ENCODE data around the gene RPS21.

GRCh38 chr20:62430866-62431447, 44.1 kb downstream of the RPS21 start:
- TF ChIP-seq EGR1 (IDR thresholded peaks at IDR 0.05; ENCODE audit: borderline replicate concordance in 1 of 2, low read depth in 2 of 2, low read length in 2 of 2): no peak
- TF ChIP-seq SP1 (IDR thresholded peaks at IDR 0.05; ENCODE audit: low read depth, low read length): no peak
- no peak for TF ChIP-seq RAD21 (IDR thresholded peaks at IDR 0.05; ENCODE audit: insufficient read depth, low read depth, low read length)
- TF ChIP-seq, protein P1, sequence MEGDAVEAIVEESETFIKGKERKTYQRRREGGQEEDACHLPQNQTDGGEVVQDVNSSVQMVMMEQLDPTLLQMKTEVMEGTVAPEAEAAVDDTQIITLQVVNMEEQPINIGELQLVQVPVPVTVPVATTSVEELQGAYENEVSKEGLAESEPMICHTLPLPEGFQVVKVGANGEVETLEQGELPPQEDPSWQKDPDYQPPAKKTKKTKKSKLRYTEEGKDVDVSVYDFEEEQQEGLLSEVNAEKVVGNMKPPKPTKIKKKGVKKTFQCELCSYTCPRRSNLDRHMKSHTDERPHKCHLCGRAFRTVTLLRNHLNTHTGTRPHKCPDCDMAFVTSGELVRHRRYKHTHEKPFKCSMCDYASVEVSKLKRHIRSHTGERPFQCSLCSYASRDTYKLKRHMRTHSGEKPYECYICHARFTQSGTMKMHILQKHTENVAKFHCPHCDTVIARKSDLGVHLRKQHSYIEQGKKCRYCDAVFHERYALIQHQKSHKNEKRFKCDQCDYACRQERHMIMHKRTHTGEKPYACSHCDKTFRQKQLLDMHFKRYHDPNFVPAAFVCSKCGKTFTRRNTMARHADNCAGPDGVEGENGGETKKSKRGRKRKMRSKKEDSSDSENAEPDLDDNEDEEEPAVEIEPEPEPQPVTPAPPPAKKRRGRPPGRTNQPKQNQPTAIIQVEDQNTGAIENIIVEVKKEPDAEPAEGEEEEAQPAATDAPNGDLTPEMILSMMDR (IDR thresholded peaks at IDR 0.05 in 2 of 3, conservative IDR thresholded peaks at IDR 0.05 in 1 of 3; ENCODE audit: control insufficient read depth in 2 of 3, extremely low read depth in 1 of 3, insufficient read depth in 1 of 3, low read depth in 3 of 3, low read length in 3 of 3): no peak
- no peak for TF ChIP-seq PAX5 (IDR thresholded peaks at IDR 0.05; ENCODE audit: borderline replicate concordance, low read depth, low read length)
